Spleen (tissue), 7 donors: Measurements from ENCODE around the gene C3orf20.

Experiments
- POLR2A ChIP-seq, 3 donors: fragments of 450-650 bp; IDR thresholded peaks; one replicate each; pipeline ENCODE4 v1.5.1; 2017; ENCODE audit warnings: antibody characterized with exemption in 3 of 3, mild to moderate bottlenecking in 1 of 3
- POLR2AphosphoS5 ChIP-seq, 3 donors: sonication (generic); formaldehyde crosslinking; IDR thresholded peaks; one replicate each; pipeline ENCODE4 v1.5.1; 2017; ENCODE audit warnings: antibody characterized with exemption in 3 of 3
- TF ChIP-seq, protein P1 (sequence below), 11 experiments: fragments of 200-600 bp in 7 of 11; fragments of 450-650 bp in 4 of 11; sonication (generic) in 4 of 11; IDR thresholded peaks in 8 of 11; conservative IDR thresholded peaks in 3 of 11; 1 replicate in 7 of 11; 2 replicates in 4 of 11; pipeline versions ENCODE4 v1.4.0 to v1.8.0; 2016 to 2021; ENCODE audit warnings: antibody characterized with exemption in 11 of 11, inconsistent platforms in 4 of 11, mild to moderate bottlenecking in 1 of 11
- donor health status: DM: no; HTN: no; CAD: no; lungs with moderate emphysema.
- donor health status: DM: no; HTN: no; CAD: no.
- donor health status: DM: no; HTN: no; CAD: no.

DNA sequence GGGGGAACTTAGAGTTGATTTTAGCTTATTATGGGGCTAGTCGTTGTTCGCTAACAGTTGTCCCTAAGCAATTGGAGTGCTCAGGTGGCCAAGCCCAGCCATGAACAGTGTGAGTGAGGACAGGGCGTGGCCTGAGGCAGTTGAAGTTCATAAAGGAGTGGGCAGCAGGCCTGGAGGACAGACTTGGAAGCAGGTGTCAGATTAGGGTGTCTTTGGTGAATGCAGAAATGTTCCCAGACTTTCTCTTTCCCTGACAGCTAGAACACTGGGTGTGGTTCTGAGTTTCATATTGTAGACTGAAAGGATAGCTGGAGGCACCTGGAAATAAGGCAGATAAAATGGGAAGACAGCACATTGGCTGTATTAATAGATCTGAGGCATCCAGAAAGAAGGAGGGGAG lies 84.0 kb downstream of the C3orf20 start:
- TF ChIP-seq, protein P1, sequence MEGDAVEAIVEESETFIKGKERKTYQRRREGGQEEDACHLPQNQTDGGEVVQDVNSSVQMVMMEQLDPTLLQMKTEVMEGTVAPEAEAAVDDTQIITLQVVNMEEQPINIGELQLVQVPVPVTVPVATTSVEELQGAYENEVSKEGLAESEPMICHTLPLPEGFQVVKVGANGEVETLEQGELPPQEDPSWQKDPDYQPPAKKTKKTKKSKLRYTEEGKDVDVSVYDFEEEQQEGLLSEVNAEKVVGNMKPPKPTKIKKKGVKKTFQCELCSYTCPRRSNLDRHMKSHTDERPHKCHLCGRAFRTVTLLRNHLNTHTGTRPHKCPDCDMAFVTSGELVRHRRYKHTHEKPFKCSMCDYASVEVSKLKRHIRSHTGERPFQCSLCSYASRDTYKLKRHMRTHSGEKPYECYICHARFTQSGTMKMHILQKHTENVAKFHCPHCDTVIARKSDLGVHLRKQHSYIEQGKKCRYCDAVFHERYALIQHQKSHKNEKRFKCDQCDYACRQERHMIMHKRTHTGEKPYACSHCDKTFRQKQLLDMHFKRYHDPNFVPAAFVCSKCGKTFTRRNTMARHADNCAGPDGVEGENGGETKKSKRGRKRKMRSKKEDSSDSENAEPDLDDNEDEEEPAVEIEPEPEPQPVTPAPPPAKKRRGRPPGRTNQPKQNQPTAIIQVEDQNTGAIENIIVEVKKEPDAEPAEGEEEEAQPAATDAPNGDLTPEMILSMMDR (IDR thresholded peaks at IDR 0.05 in 8 of 11, conservative IDR thresholded peaks at IDR 0.05 in 3 of 11), result no peak
- TF ChIP-seq POLR2A (IDR thresholded peaks at IDR 0.05) (no peak), POLR2AphosphoS5 (IDR thresholded peaks at IDR 0.05) (no peak)
